Neural crest cell (in vitro differentiated cells): ENCODE data around the gene PCGF3. TPM values are rescaled to one million over a fixed set of nuclear protein-coding genes. Genes with fewer than 3 reads are reported as not detected.
"Not testable (repeated sequence)": the region's sequence is repeated elsewhere in the genome, so short reads cannot be mapped to it uniquely, and the experiment has no call there.

ENCODE experiments used
- DNase-seq: peaks from one replicate; pipeline ENCODE4 v3.0.0; 2021; ENCODE audit warnings: low read depth, mixed read lengths, low spot score
- H3K27ac Mint-ChIP-seq: one replicate; pipeline ENCODE4 v1.8.0; 2021; ENCODE audit warnings: mild to moderate bottlenecking, mixed read lengths; ENCODE audit not compliant: unreplicated experiment
- H3K27me3 Mint-ChIP-seq: 2 replicates; pipeline ENCODE4 v1.8.0; 2021; ENCODE audit warnings: low read depth, mild to moderate bottlenecking, mixed read lengths
- H3K36me3 Mint-ChIP-seq: 2 replicates; pipeline ENCODE4 v1.8.0; 2021; ENCODE audit warnings: low read depth, mild to moderate bottlenecking, mixed read lengths
- H3K4me1 Mint-ChIP-seq: 2 replicates; pipeline ENCODE4 v1.8.0; 2021; ENCODE audit warnings: mixed read lengths
- H3K4me3 Mint-ChIP-seq: one replicate; pipeline ENCODE4 v1.8.0; 2021; ENCODE audit warnings: mild to moderate bottlenecking, mixed read lengths
- H3K9me3 Mint-ChIP-seq: 2 replicates; pipeline ENCODE4 v1.8.0; 2021; ENCODE audit warnings: mixed read lengths
- CTCF ChIP-seq: fragments of 200-600 bp; sonication (generic); conservative IDR thresholded peaks from 2 replicates; pipeline ENCODE4 v1.5.0; 2021; ENCODE audit warnings: antibody characterized with exemption, mild to moderate bottlenecking
- total RNA-seq: library from RNA; stranded (reverse); gene quantifications from 2 replicates; pipeline ENCODE4 v1.2.1, GENCODE V29; 2021

Gene PCGF3
- total RNA-seq, 1 donor from 2014 or later: 58.5 TPM

- Mint-ChIP-seq H3K4me1 (peaks cover 6% of the 10 kb centered on the region), H3K36me3 (peaks cover 18% of the 10 kb centered on the region), H3K9me3 (no peaks in the 10 kb centered on the region), H3K4me3 (no peak overlapping the region), H3K27ac (no peak overlapping the region), H3K27me3 (no peaks in the 10 kb centered on the region)
- DNase-seq: no peak
- no peak for TF ChIP-seq CTCF
Measured at GRCh38 chr4:730511-730910, 24.9 kb downstream of the PCGF3 start.

GRCh38 chr4:730946-731904 is 25.6 kb downstream of the PCGF3 start:
- not testable (repeated sequence) for H3K9me3 Mint-ChIP-seq, H3K4me3 Mint-ChIP-seq, H3K27ac Mint-ChIP-seq, H3K27me3 Mint-ChIP-seq, DNase-seq, H3K4me1 Mint-ChIP-seq
- peaks cover 18% of the 10 kb centered on the region for H3K36me3 Mint-ChIP-seq

GRCh38 chr4:731954-732353 is 26.3 kb downstream of the PCGF3 start:
- not testable (repeated sequence) for DNase-seq, H3K9me3 Mint-ChIP-seq, H3K4me1 Mint-ChIP-seq, H3K27ac Mint-ChIP-seq, H3K27me3 Mint-ChIP-seq, H3K4me3 Mint-ChIP-seq
- H3K36me3 Mint-ChIP-seq: peaks cover 18% of the 10 kb centered on the region

GRCh38 chr4:732486-732885 is 26.9 kb downstream of the PCGF3 start:
- DNase-seq: no peak
- Mint-ChIP-seq H3K4me3 (no peak overlapping the region), H3K9me3 (no peaks in the 10 kb centered on the region), H3K36me3 (peaks cover 18% of the 10 kb centered on the region), H3K4me1 (no peaks in the 10 kb centered on the region), H3K27ac (no peak overlapping the region), H3K27me3 (no peaks in the 10 kb centered on the region)
- TF ChIP-seq CTCF: no peak

GRCh38 chr4:732911-733630 is 27.4 kb downstream of the PCGF3 start:
- TF ChIP-seq CTCF: no peak
- Mint-ChIP-seq H3K4me1 (no peaks in the 10 kb centered on the region), H3K36me3 (peaks cover 21% of the 10 kb centered on the region), H3K27ac (no peak overlapping the region), H3K27me3 (no peaks in the 10 kb centered on the region), H3K4me3 (no peak overlapping the region), H3K9me3 (no peaks in the 10 kb centered on the region)
- no peak for DNase-seq

- no peaks in the 10 kb centered on the region for H3K9me3 Mint-ChIP-seq
- H3K27ac Mint-ChIP-seq: no peak overlapping the region
- no peaks in the 10 kb centered on the region for H3K4me1 Mint-ChIP-seq
- H3K4me3 Mint-ChIP-seq: no peak overlapping the region
- peaks cover 21% of the 10 kb centered on the region for H3K36me3 Mint-ChIP-seq
- no peak for TF ChIP-seq CTCF
- no peaks in the 10 kb centered on the region for H3K27me3 Mint-ChIP-seq
- no peak for DNase-seq
Measured at GRCh38 chr4:733631-733980, 28.0 kb downstream of the PCGF3 start.
